Sigmoid colon (tissue), 4 donors: ENCODE data around the gene GPR33.

Experiments used
- EP300 ChIP-seq, 4 donors: sonication (generic); formaldehyde crosslinking; IDR thresholded peaks; one replicate each; pipeline ENCODE4 v1.6.1; 2017; ENCODE audit warnings: antibody characterized with exemption in 4 of 4
- POLR2A ChIP-seq, 2 donors: fragments of 450-650 bp; IDR thresholded peaks; one replicate each; pipeline ENCODE4 v1.6.1; 2016; ENCODE audit warnings: antibody characterized with exemption in 2 of 2, mild to moderate bottlenecking in 2 of 2, moderate library complexity in 2 of 2
- TF ChIP-seq, protein P1 (sequence below), 4 experiments: fragments of 450-650 bp in 3 of 4; fragments of 200-600 bp in 1 of 4; IDR thresholded peaks; one replicate each; pipeline ENCODE4 v1.5.1; 2016 to 2019; ENCODE audit warnings: antibody characterized with exemption in 4 of 4, mild to moderate bottlenecking in 3 of 4, moderate library complexity in 2 of 4

DNA sequence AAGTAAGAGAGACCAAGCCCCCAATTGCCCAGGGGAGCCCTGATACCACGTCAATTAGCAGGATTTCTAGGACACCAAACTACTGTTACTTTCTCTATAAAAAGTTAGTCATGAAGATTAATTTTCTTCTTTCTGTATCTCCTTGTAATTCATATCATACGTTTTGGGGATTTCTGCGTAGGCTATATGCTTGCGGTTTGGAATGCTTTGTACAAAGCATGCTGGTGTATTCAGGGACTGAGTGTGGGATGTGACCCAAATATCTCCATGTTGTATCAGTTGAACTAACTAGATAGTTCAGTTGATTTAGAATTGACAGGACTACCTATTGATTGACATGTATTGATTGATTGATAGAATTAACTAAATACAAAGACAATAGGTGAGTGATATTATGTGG lies 7.7 kb downstream of the GPR33 start:
- TF ChIP-seq, protein P1, sequence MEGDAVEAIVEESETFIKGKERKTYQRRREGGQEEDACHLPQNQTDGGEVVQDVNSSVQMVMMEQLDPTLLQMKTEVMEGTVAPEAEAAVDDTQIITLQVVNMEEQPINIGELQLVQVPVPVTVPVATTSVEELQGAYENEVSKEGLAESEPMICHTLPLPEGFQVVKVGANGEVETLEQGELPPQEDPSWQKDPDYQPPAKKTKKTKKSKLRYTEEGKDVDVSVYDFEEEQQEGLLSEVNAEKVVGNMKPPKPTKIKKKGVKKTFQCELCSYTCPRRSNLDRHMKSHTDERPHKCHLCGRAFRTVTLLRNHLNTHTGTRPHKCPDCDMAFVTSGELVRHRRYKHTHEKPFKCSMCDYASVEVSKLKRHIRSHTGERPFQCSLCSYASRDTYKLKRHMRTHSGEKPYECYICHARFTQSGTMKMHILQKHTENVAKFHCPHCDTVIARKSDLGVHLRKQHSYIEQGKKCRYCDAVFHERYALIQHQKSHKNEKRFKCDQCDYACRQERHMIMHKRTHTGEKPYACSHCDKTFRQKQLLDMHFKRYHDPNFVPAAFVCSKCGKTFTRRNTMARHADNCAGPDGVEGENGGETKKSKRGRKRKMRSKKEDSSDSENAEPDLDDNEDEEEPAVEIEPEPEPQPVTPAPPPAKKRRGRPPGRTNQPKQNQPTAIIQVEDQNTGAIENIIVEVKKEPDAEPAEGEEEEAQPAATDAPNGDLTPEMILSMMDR (IDR thresholded peaks at IDR 0.05) = no peak
- TF ChIP-seq EP300 (IDR thresholded peaks at IDR 0.05) (no peak), POLR2A (IDR thresholded peaks at IDR 0.05) (no peak)
